ACHN (cell line): Measurements from ENCODE around the gene ERC2.

Experiments used
- DNase-seq: peaks from one replicate; pipeline ENCODE4 v3.0.0-alpha.2; 2015
- in situ Hi-C: cut with HindIII; loops from 2 replicates; pipeline ENCODE4 v1.10.0; 2017; ENCODE audit warnings: low sequenced_read_pairs, low pct_ligation_motif_present, low pct_unique_long_range_greater_than_20kb

The ERC2 gene

GRCh38 chr3:56183529-56183928, 284.7 kb downstream of the ERC2 start:
- in situ Hi-C loops = no loop called here
- DNase-seq = no peak

- in situ Hi-C loops = no loop called here
- no peak for DNase-seq
Observed at GRCh38 chr3:56180433-56180832, 287.8 kb downstream of the ERC2 start.

GRCh38 chr3:56173601-56174000, 294.7 kb downstream of the ERC2 start:
- in situ Hi-C loops = no loop called here
- no peak for DNase-seq

- in situ Hi-C loops = no loop called here
- DNase-seq = no peak
Observed at GRCh38 chr3:56164436-56164835, 303.8 kb downstream of the ERC2 start.

GRCh38 chr3:56157693-56158362, 310.4 kb downstream of the ERC2 start:
- in situ Hi-C loops = no loop called here
- no peak for DNase-seq

- DNase-seq = no peak
- in situ Hi-C loops = no loop called here
Observed at GRCh38 chr3:56154297-56154696, 314.0 kb downstream of the ERC2 start.

- in situ Hi-C loops = no loop called here
- no peak for DNase-seq
Observed at GRCh38 chr3:56147354-56147753, 320.9 kb downstream of the ERC2 start.

GRCh38 chr3:56145410-56145809, 322.9 kb downstream of the ERC2 start:
- no peak for DNase-seq
- in situ Hi-C loops = no loop called here

- in situ Hi-C loops = no loop called here
- no peak for DNase-seq
Observed at GRCh38 chr3:56144805-56145204, 323.5 kb downstream of the ERC2 start.

GRCh38 chr3:56137415-56137814, 330.9 kb downstream of the ERC2 start:
- in situ Hi-C loops = no loop called here
- no peak for DNase-seq

GRCh38 chr3:56136514-56136913, 331.8 kb downstream of the ERC2 start:
- DNase-seq = no peak
- in situ Hi-C loops = no loop called here

GRCh38 chr3:56135941-56136340, 332.3 kb downstream of the ERC2 start:
- no peak for DNase-seq
- in situ Hi-C loops = no loop called here

- in situ Hi-C loops = no loop called here
- DNase-seq = peak; percentile 35
Observed at GRCh38 chr3:56133423-56133822, 334.8 kb downstream of the ERC2 start.

- in situ Hi-C loops = no loop called here
- no peak for DNase-seq
Observed at GRCh38 chr3:56132762-56133161, 335.5 kb downstream of the ERC2 start.

GRCh38 chr3:56131974-56132590, 336.2 kb downstream of the ERC2 start:
- in situ Hi-C loops = no loop called here
- peak; percentile 87 for DNase-seq

- in situ Hi-C loops = no loop called here
Observed at GRCh38 chr3:56130036-56130435, 338.2 kb downstream of the ERC2 start.

GRCh38 chr3:56126632-56127031, 341.6 kb downstream of the ERC2 start:
- in situ Hi-C loops = no loop called here
- DNase-seq = no peak

More at GRCh38 chr3:56130036-56130435, 338.2 kb downstream of the ERC2 start:
- no peak for DNase-seq

- DNase-seq = peak; percentile 16
- in situ Hi-C loops = no loop called here
Observed at GRCh38 chr3:56125358-56126005, 342.8 kb downstream of the ERC2 start.

- no peak for DNase-seq
- in situ Hi-C loops = no loop called here
Observed at GRCh38 chr3:56124546-56124945, 343.7 kb downstream of the ERC2 start.

GRCh38 chr3:56123487-56123886, 344.8 kb downstream of the ERC2 start:
- in situ Hi-C loops = no loop called here
- no peak for DNase-seq
